ENCODE data around the gene TEF.

GRCh38 chr22:41362615-41363014 is 19.1 kb upstream of the TEF start:
- TF ChIP-seq OSR1 (CRISPR knock-in tag; IDR thresholded peaks at IDR 0.05) (no peak), BACH2 (CRISPR knock-in tag; IDR thresholded peaks at IDR 0.05; ENCODE audit: borderline replicate concordance) (no peak), CREB5 (CRISPR knock-in tag; IDR thresholded peaks at IDR 0.05; ENCODE audit: low read depth) (no peak), ZFP3 (CRISPR knock-in tag; IDR thresholded peaks at IDR 0.05) (no peak), ISL1 (CRISPR knock-in tag; IDR thresholded peaks at IDR 0.05) (no peak), TOX (CRISPR knock-in tag; IDR thresholded peaks at IDR 0.05; ENCODE audit: borderline replicate concordance) (no peak), RARB (CRISPR knock-in tag; IDR thresholded peaks at IDR 0.05) (no peak)
- TF ChIP-seq, protein P1, sequence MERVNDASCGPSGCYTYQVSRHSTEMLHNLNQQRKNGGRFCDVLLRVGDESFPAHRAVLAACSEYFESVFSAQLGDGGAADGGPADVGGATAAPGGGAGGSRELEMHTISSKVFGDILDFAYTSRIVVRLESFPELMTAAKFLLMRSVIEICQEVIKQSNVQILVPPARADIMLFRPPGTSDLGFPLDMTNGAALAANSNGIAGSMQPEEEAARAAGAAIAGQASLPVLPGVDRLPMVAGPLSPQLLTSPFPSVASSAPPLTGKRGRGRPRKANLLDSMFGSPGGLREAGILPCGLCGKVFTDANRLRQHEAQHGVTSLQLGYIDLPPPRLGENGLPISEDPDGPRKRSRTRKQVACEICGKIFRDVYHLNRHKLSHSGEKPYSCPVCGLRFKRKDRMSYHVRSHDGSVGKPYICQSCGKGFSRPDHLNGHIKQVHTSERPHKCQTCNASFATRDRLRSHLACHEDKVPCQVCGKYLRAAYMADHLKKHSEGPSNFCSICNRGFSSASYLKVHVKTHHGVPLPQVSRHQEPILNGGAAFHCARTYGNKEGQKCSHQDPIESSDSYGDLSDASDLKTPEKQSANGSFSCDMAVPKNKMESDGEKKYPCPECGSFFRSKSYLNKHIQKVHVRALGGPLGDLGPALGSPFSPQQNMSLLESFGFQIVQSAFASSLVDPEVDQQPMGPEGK (CRISPR knock-in tag; IDR thresholded peaks at IDR 0.05; ENCODE audit: borderline replicate concordance): no peak

Measured in SK-N-SH treated with all-trans-retinoic acid at 6 μM for 48 hours (cell line).